Testis (tissue), 3 donors: ENCODE measurements around the gene CHRNA7. TPM values are rescaled to one million over a fixed set of nuclear protein-coding genes. Genes with fewer than 3 reads are reported as not detected.

Experiments
- DNase-seq: peaks from one replicate; pipeline ENCODE4 v3.0.0-alpha.2; 2019
- H3K27ac ChIP-seq, 2 donors: fragments of 200-600 bp; sonication (generic); one replicate each; pipeline ENCODE4 v1.5.1; 2019
- H3K27me3 ChIP-seq: fragments of 200-600 bp; sonication (generic); one replicate; pipeline ENCODE4 v1.5.1; 2019
- H3K36me3 ChIP-seq: fragments of 200-600 bp; sonication (generic); one replicate; pipeline ENCODE4 v1.5.1; 2017; ENCODE audit warnings: low read depth; ENCODE audit errors: missing control alignments
- H3K4me1 ChIP-seq: fragments of 200-600 bp; sonication (generic); one replicate; pipeline ENCODE4 v1.5.1; 2019
- H3K4me3 ChIP-seq, 2 donors: fragments of 200-600 bp; sonication (generic); one replicate each; pipeline ENCODE4 v1.5.1; 2017 to 2019
- H3K9me3 ChIP-seq: fragments of 200-600 bp; sonication (generic); one replicate; pipeline ENCODE4 v1.5.1; 2017
- POLR2A ChIP-seq: fragments of 450-650 bp; IDR thresholded peaks from one replicate; pipeline ENCODE4 v1.6.1; 2017; ENCODE audit warnings: antibody characterized with exemption, mild to moderate bottlenecking, moderate library complexity
- WGBS, 2 donors: methylation state at CpG; one replicate each; pipeline ENCODE4 v1.1.5; 2018; 5-methylcytosine and 5-hydroxymethylcytosine counted together
- intact Hi-C: fragments of 100-400 bp; cut with DNase I; formaldehyde crosslinking; loops from one replicate; pipeline ENCODE4 v1.15.1; 2023; ENCODE audit warnings: low total_unique reads
- polyA plus RNA-seq: library from polyadenylated mRNA; stranded (reverse); fragments of 350-450 nt; fragmentation: Illumina TruSeq; extraction: RNeasy Lipid Tissue Mini Kit (QIAGEN cat#74804); gene quantifications from one replicate; pipeline ENCODE4 v1.2.3, GENCODE V29; 2014; ENCODE audit warnings: low read depth, low replicate concordance; ENCODE audit not compliant: insufficient read depth
- total RNA-seq, 2 donors: library from RNA; depleted of rRNA; stranded (reverse); fragments of >200 nt; gene quantifications; one replicate each; pipeline ENCODE4 v1.2.3, GENCODE V29; 2016
- TF ChIP-seq, protein P1 (sequence below), 3 experiments: fragments of 450-650 bp in 2 of 3; fragments of 200-600 bp in 1 of 3; sonication (generic) in 1 of 3; IDR thresholded peaks; one replicate each; pipeline ENCODE4 v1.5.1; 2016 to 2019; ENCODE audit warnings: antibody characterized with exemption in 3 of 3, mild to moderate bottlenecking in 2 of 3, moderate library complexity in 1 of 3

CHRNA7 gene
- total and polyA plus RNA-seq, 3 donors from 2014 or later = 6.2 to 24.5 (median 17.8) TPM

DNA sequence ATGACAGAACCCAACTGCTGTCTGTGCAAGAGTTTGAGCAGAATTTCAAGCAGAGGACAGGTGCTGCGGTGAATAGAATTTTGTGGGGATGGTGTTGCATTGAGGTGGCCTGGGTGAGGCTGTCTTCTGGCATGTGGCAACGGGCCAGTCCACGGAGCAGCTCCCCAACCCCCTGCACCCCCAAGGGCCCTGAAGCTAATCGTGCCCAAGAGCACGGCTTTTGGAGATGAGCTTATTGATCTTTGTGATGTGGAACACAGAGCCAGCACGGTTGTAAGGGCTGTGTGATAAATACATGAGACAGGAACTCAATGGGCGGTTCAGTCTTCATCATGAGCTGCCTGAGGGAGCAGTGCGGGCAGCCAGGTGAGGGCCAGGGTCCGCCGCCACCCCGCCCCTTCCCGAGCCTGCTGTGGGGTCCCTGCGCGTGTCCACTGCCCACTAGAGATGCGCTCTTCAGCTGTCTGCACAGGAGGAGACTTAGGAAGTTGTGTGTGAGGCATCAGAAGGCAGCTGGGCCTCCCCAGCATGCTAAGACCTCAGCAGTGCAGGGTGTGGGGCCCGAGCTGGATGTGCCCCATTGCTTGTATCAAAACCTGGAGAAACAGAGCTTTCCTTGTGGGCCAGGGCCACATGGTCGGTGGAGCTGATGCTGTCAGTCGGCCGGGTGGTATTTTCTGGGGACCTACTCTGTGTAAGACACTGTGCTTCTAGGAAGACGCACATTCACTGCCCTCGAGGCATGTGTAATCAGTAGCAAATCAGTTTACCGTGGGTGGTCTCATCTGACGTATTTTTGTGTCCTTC lies 90.5 kb downstream of the CHRNA7 start:
- Histone ChIP-seq H3K4me1 (no peaks in the 10 kb centered on the region), H3K36me3 (no peaks in the 10 kb centered on the region), H3K9me3 (no peaks in the 10 kb centered on the region), H3K4me3 (no peak overlapping the region), H3K27ac (no peak overlapping the region), H3K27me3 (no peaks in the 10 kb centered on the region)
- 90% methylated on average over 15 to 23 of the region's 23 CpGs for WGBS, 2 donors
- TF ChIP-seq, protein P1, sequence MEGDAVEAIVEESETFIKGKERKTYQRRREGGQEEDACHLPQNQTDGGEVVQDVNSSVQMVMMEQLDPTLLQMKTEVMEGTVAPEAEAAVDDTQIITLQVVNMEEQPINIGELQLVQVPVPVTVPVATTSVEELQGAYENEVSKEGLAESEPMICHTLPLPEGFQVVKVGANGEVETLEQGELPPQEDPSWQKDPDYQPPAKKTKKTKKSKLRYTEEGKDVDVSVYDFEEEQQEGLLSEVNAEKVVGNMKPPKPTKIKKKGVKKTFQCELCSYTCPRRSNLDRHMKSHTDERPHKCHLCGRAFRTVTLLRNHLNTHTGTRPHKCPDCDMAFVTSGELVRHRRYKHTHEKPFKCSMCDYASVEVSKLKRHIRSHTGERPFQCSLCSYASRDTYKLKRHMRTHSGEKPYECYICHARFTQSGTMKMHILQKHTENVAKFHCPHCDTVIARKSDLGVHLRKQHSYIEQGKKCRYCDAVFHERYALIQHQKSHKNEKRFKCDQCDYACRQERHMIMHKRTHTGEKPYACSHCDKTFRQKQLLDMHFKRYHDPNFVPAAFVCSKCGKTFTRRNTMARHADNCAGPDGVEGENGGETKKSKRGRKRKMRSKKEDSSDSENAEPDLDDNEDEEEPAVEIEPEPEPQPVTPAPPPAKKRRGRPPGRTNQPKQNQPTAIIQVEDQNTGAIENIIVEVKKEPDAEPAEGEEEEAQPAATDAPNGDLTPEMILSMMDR (IDR thresholded peaks at IDR 0.05) = no peak
- TF ChIP-seq POLR2A = no peak
- intact Hi-C loops = no loop called here
- DNase-seq = no peak

DNA sequence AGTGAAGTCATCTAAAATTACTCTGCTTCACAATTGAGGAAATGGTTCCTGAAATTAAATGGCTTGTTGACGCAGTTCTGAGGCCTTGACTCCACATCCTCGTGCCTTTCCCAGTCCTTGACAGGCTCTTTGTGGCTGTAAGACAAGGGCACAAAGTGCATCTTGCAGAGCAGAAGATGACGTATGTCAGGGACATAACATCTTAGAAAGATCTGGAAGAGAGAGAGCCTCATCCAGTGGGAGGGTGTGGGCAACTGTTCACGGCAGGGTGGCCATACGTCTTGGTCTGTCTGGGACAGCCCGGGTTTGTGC lies 91.0 kb downstream of the CHRNA7 start:
- no peaks in the 10 kb centered on the region for H3K36me3 ChIP-seq
- no peaks in the 10 kb centered on the region for H3K4me1 ChIP-seq
- 79 to 92% methylated on average over 6 of the region's 6 CpGs for WGBS, 2 donors
- intact Hi-C loops = no loop called here
- DNase-seq = no peak
- no peaks in the 10 kb centered on the region for H3K9me3 ChIP-seq
- no peak overlapping the region for H3K27ac ChIP-seq
- H3K4me3 ChIP-seq = no peak overlapping the region
- no peaks in the 10 kb centered on the region for H3K27me3 ChIP-seq
- TF ChIP-seq, protein P1 (IDR thresholded peaks at IDR 0.05) = no peak
- TF ChIP-seq POLR2A = no peak

DNA sequence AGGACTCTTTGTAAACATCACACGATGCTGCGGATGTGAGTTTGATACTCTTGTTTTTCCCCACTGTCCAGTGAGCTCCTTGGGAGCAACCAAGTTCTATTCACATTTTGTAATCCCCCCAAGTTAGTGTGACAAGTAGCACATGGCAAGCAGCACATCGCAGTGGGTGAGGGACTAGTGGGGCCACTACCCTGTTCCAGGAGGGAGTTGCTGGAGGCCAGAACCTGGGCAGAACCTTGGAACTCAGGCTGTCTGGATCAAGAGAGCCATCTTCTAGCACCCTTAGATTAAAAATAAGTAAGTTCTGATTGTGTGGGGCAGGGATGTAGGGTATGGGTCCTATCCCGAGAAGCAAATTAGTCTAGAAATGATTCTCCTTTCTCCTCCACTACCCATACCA lies 91.7 kb downstream of the CHRNA7 start:
- H3K9me3 ChIP-seq = no peaks in the 10 kb centered on the region
- H3K4me1 ChIP-seq = no peaks in the 10 kb centered on the region
- intact Hi-C loops = no loop called here
- no peak overlapping the region for H3K4me3 ChIP-seq
- H3K27me3 ChIP-seq = no peaks in the 10 kb centered on the region
- H3K27ac ChIP-seq = no peak overlapping the region
- H3K36me3 ChIP-seq = no peaks in the 10 kb centered on the region
- no peak for DNase-seq
- TF ChIP-seq, protein P1 (IDR thresholded peaks at IDR 0.05) = no peak
- TF ChIP-seq POLR2A = no peak
- 98 to 99% methylated on average over 4 of the region's 4 CpGs for WGBS, 2 donors

DNA sequence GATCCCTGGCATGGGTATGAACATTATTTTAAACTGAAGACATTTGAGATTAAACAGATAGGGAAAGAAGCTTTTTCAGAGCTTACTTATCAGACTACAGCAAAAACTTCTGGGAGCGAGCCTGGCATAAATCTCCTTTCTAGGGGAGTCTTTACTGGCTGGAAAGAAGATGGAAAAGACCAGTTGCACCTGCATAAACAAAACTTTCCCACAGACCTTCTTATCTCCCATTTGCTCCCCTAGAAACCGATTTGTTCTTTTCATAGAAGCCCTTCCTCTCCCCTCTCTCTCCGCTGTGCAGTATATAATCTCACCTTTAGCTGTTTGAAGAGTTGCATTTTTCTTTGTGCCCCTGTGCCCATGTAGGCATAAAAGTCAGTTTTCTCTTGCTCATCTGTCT lies 93.2 kb downstream of the CHRNA7 start:
- H3K4me1 ChIP-seq = no peaks in the 10 kb centered on the region

More for the DNA sequence above, 93.2 kb downstream of the CHRNA7 start:
- intact Hi-C loops = no loop called here
- H3K4me3 ChIP-seq = no peak overlapping the region
- WGBS, 2 donors = 60 to 74% methylated on average over 3 of the region's 3 CpGs
- no peaks in the 10 kb centered on the region for H3K9me3 ChIP-seq
- no peaks in the 10 kb centered on the region for H3K27me3 ChIP-seq
- DNase-seq = no peak
- H3K36me3 ChIP-seq = no peaks in the 10 kb centered on the region
- TF ChIP-seq, protein P1 (IDR thresholded peaks at IDR 0.05) = no peak
- TF ChIP-seq POLR2A = no peak
- H3K27ac ChIP-seq = no peak overlapping the region
